SJCRH30 (cell line): ENCODE data around the gene GABRB3. TPM values are rescaled to one million over a fixed set of nuclear protein-coding genes. Genes with fewer than 3 reads are reported as not detected.

ENCODE experiments used
- DNase-seq, 2 experiments: peaks; one replicate each; pipeline ENCODE4 v3.0.0-alpha.2; 2015 to 2020
- H3K27ac ChIP-seq: fragments of 250-450 bp; sonication (Bioruptor Pico); 2 replicates; pipeline ENCODE4 v1.5.1; 2020; ENCODE audit warnings: mild to moderate bottlenecking, moderate library complexity
- H3K27me3 ChIP-seq: fragments of 250-450 bp; sonication (Bioruptor Pico); 2 replicates; pipeline ENCODE4 v1.5.1; 2020; ENCODE audit warnings: mild to moderate bottlenecking, moderate library complexity
- H3K36me3 ChIP-seq: fragments of 250-450 bp; sonication (Bioruptor Pico); 2 replicates; pipeline ENCODE4 v1.5.1; 2020; ENCODE audit warnings: mild to moderate bottlenecking, moderate library complexity
- H3K4me1 ChIP-seq: fragments of 250-450 bp; sonication (Bioruptor Pico); 2 replicates; pipeline ENCODE4 v1.5.1; 2020; ENCODE audit warnings: mild to moderate bottlenecking, moderate library complexity
- H3K4me3 ChIP-seq: fragments of 250-450 bp; sonication (Bioruptor Pico); 2 replicates; pipeline ENCODE4 v1.5.1; 2020; ENCODE audit warnings: mild to moderate bottlenecking, moderate library complexity
- H3K9me3 ChIP-seq: fragments of 250-450 bp; sonication (Bioruptor Pico); replicated peaks from 2 replicates; pipeline ENCODE4 v1.5.1; 2020; ENCODE audit warnings: mild to moderate bottlenecking, moderate library complexity
- total RNA-seq: library from RNA; depleted of rRNA; stranded (reverse); fragments of >200 nt; shearing (Covaris generic); gene quantifications from 2 replicates; pipeline ENCODE4 v1.2.3, GENCODE V29; 2014

The GABRB3 gene
- total RNA-seq, 1 experiment from 2014 or later, result 6.1 TPM

GRCh38 chr15:26673445-26673844 is 99.4 kb downstream of the GABRB3 start:
- Histone ChIP-seq H3K4me3 (no peak overlapping the region), H3K27me3 (no peaks in the 10 kb centered on the region), H3K9me3 (no peaks in the 10 kb centered on the region), H3K27ac (no peak overlapping the region), H3K36me3 (no peaks in the 10 kb centered on the region), H3K4me1 (no peaks in the 10 kb centered on the region)
- DNase-seq, result no peak

GRCh38 chr15:26670116-26670515 is 102.8 kb downstream of the GABRB3 start:
- H3K4me1 ChIP-seq, result no peaks in the 10 kb centered on the region
- H3K27me3 ChIP-seq, result no peaks in the 10 kb centered on the region
- DNase-seq, result no peak
- no peak overlapping the region for H3K27ac ChIP-seq
- H3K9me3 ChIP-seq, result no peaks in the 10 kb centered on the region
- H3K36me3 ChIP-seq, result no peaks in the 10 kb centered on the region
- H3K4me3 ChIP-seq, result no peak overlapping the region

- H3K9me3 ChIP-seq, result no peaks in the 10 kb centered on the region
- H3K36me3 ChIP-seq, result no peaks in the 10 kb centered on the region
- no peaks in the 10 kb centered on the region for H3K27me3 ChIP-seq
- H3K4me1 ChIP-seq, result 0 out of 2 replicates have a peak, but pooled peaks cover 4% of the 10 kb centered on the region
- H3K27ac ChIP-seq, result no peak overlapping the region
- no peak overlapping the region for H3K4me3 ChIP-seq
- no peak for DNase-seq
Measured at GRCh38 chr15:26667222-26667988, 105.5 kb downstream of the GABRB3 start.

- Histone ChIP-seq H3K4me1 (peaks cover 10% of the 10 kb centered on the region), H3K9me3 (no peaks in the 10 kb centered on the region), H3K4me3 (no peak overlapping the region), H3K36me3 (no peaks in the 10 kb centered on the region), H3K27me3 (no peaks in the 10 kb centered on the region), H3K27ac (no peak overlapping the region)
- no peak for DNase-seq
Measured at GRCh38 chr15:26665957-26666791, 106.7 kb downstream of the GABRB3 start.

- Histone ChIP-seq H3K27ac (no peak overlapping the region), H3K9me3 (no peaks in the 10 kb centered on the region), H3K4me1 (peaks cover 10% of the 10 kb centered on the region), H3K36me3 (no peaks in the 10 kb centered on the region), H3K27me3 (no peaks in the 10 kb centered on the region), H3K4me3 (no peak overlapping the region)
- peak; percentile 70 to 79 for DNase-seq
Measured at GRCh38 chr15:26662283-26662682, 110.6 kb downstream of the GABRB3 start.

GRCh38 chr15:26661748-26662147 is 111.1 kb downstream of the GABRB3 start:
- Histone ChIP-seq H3K9me3 (no peaks in the 10 kb centered on the region), H3K4me1 (peaks cover 10% of the 10 kb centered on the region), H3K4me3 (no peak overlapping the region), H3K27me3 (no peaks in the 10 kb centered on the region), H3K36me3 (no peaks in the 10 kb centered on the region), H3K27ac (no peak overlapping the region)
- DNase-seq, result no peak

- Histone ChIP-seq H3K4me1 (peaks cover 10% of the 10 kb centered on the region), H3K9me3 (no peaks in the 10 kb centered on the region), H3K27ac (no peak overlapping the region), H3K4me3 (no peak overlapping the region), H3K27me3 (no peaks in the 10 kb centered on the region), H3K36me3 (no peaks in the 10 kb centered on the region)
- no peak for DNase-seq
Measured at GRCh38 chr15:26661107-26661506, 111.8 kb downstream of the GABRB3 start.

GRCh38 chr15:26660241-26660640 is 112.6 kb downstream of the GABRB3 start:
- no peaks in the 10 kb centered on the region for H3K9me3 ChIP-seq
- peaks cover 10% of the 10 kb centered on the region for H3K4me1 ChIP-seq
- no peaks in the 10 kb centered on the region for H3K36me3 ChIP-seq
- H3K27me3 ChIP-seq, result no peaks in the 10 kb centered on the region
- H3K4me3 ChIP-seq, result no peak overlapping the region
- no peak for DNase-seq
- no peak overlapping the region for H3K27ac ChIP-seq

GRCh38 chr15:26658290-26658689 is 114.6 kb downstream of the GABRB3 start:
- H3K27ac ChIP-seq, result no peak overlapping the region
- H3K36me3 ChIP-seq, result no peaks in the 10 kb centered on the region

GRCh38 chr15:26656080-26656479 is 116.8 kb downstream of the GABRB3 start:
- no peak overlapping the region for H3K27ac ChIP-seq
- H3K36me3 ChIP-seq, result no peaks in the 10 kb centered on the region
- H3K4me1 ChIP-seq, result no peaks in the 10 kb centered on the region
- no peak overlapping the region for H3K4me3 ChIP-seq
- H3K27me3 ChIP-seq, result no peaks in the 10 kb centered on the region
- 0 out of 2 replicates have a peak, but pooled peaks cover 3% of the 10 kb centered on the region for H3K9me3 ChIP-seq
- DNase-seq, result no peak

More at GRCh38 chr15:26658290-26658689, 114.6 kb downstream of the GABRB3 start:
- Histone ChIP-seq H3K4me3 (no peak overlapping the region), H3K27me3 (no peaks in the 10 kb centered on the region), H3K4me1 (peaks cover 10% of the 10 kb centered on the region), H3K9me3 (0 out of 2 replicates have a peak, but pooled peaks cover 3% of the 10 kb centered on the region)
- DNase-seq, result no peak

- DNase-seq, result no peak
- no peak overlapping the region for H3K4me3 ChIP-seq
- H3K27ac ChIP-seq, result no peak overlapping the region
- H3K36me3 ChIP-seq, result no peaks in the 10 kb centered on the region
- H3K4me1 ChIP-seq, result no peaks in the 10 kb centered on the region
- 0 out of 2 replicates have a peak, but pooled peaks cover 3% of the 10 kb centered on the region for H3K9me3 ChIP-seq
- H3K27me3 ChIP-seq, result no peaks in the 10 kb centered on the region
Measured at GRCh38 chr15:26651909-26652308, 121.0 kb downstream of the GABRB3 start.

- H3K4me3 ChIP-seq, result no peak overlapping the region
- no peak overlapping the region for H3K27ac ChIP-seq
- H3K36me3 ChIP-seq, result no peaks in the 10 kb centered on the region
- H3K4me1 ChIP-seq, result no peaks in the 10 kb centered on the region
- H3K9me3 ChIP-seq, result 0 out of 2 replicates have a peak, but pooled peaks cover 3% of the 10 kb centered on the region
- no peaks in the 10 kb centered on the region for H3K27me3 ChIP-seq
- DNase-seq, result no peak
Measured at GRCh38 chr15:26648676-26649075, 124.2 kb downstream of the GABRB3 start.

GRCh38 chr15:26644948-26645347 is 127.9 kb downstream of the GABRB3 start:
- no peak for DNase-seq
- no peaks in the 10 kb centered on the region for H3K4me1 ChIP-seq
- no peaks in the 10 kb centered on the region for H3K9me3 ChIP-seq
- H3K27me3 ChIP-seq, result no peaks in the 10 kb centered on the region
- no peak overlapping the region for H3K27ac ChIP-seq
- no peaks in the 10 kb centered on the region for H3K36me3 ChIP-seq
- no peak overlapping the region for H3K4me3 ChIP-seq

- Histone ChIP-seq H3K27me3 (no peaks in the 10 kb centered on the region), H3K4me3 (no peak overlapping the region), H3K36me3 (no peaks in the 10 kb centered on the region), H3K4me1 (no peaks in the 10 kb centered on the region), H3K27ac (no peak overlapping the region), H3K9me3 (no peaks in the 10 kb centered on the region)
- DNase-seq, result no peak
Measured at GRCh38 chr15:26641144-26641543, 131.7 kb downstream of the GABRB3 start.

- H3K4me1 ChIP-seq, result no peaks in the 10 kb centered on the region
- no peak overlapping the region for H3K27ac ChIP-seq
- H3K9me3 ChIP-seq, result no peaks in the 10 kb centered on the region
- H3K36me3 ChIP-seq, result no peaks in the 10 kb centered on the region
- DNase-seq, result no peak
- H3K4me3 ChIP-seq, result no peak overlapping the region
- H3K27me3 ChIP-seq, result no peaks in the 10 kb centered on the region
Measured at GRCh38 chr15:26640601-26641000, 132.3 kb downstream of the GABRB3 start.
